Measurements from ENCODE around the gene CHGA. TPM values are rescaled to one million over a fixed set of nuclear protein-coding genes. Genes with fewer than 3 reads are reported as not detected.

CHGA gene, protein sequence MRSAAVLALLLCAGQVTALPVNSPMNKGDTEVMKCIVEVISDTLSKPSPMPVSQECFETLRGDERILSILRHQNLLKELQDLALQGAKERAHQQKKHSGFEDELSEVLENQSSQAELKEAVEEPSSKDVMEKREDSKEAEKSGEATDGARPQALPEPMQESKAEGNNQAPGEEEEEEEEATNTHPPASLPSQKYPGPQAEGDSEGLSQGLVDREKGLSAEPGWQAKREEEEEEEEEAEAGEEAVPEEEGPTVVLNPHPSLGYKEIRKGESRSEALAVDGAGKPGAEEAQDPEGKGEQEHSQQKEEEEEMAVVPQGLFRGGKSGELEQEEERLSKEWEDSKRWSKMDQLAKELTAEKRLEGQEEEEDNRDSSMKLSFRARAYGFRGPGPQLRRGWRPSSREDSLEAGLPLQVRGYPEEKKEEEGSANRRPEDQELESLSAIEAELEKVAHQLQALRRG
- under 1 TPM in 1 of 4 donors, not detected in 3; 0.87 TPM for total RNA-seq
- under 1 TPM; 0.04 to 0.16 (median 0.14) TPM for polyA plus RNA-seq
- long read RNA-seq, donor 1: 0 reads
- long read RNA-seq, donor 2: 0 reads

DNA sequence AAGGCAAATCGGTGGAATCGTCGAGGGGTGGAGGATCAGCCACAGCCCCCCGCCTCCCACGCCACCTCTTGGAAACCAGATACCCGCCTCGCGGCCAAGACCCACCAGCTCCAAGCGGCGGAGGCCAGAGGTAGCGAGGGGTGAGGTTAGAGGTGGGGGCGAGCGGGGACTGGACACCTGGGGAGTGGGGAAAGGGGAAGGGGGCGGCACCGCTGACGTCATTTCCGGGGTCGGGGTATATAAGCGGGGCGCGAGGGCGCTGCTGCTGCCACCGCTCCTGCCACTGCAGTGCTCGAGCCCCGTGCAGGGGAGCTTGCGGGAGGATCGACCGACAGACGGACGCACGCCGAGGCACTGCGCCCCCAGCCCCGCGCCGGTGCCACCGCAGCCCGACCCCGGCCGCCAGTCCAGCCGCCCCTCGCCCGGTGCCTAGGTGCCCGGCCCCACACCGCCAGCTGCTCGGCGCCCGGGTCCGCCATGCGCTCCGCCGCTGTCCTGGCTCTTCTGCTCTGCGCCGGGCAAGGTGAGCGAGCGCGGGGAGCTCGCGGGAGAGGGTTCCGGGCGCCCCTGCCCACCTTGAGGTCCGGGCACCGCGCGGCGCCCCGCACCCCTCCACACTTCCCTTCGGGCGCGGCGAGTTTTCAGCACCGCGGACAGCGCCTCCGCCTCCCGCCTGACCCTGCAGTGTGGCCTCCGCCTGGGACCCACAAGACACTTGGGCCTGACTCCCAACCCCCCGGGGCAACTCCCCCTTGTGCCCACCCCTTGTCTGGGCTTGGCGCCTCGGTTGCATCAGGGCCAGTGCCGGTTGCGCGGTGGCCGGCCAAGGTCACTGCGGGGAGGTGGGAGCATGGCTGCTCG, at the start of gene CHGA:
CHGA (plus strand) TSS at position 268 of the 861 bp plus-strand sequence; CDS start at position 478, 210 bp downstream.
- DNase-seq (peak; percentile 48 to 71), ATAC-seq (peak; percentile 49 to 80 (median 64))
- no peaks in the 10 kb centered on the region for H3K4me1 ChIP-seq
- H3K36me3 ChIP-seq (ENCODE audit: insufficient read depth in 1 of 2, low read depth in 1 of 2): no peaks in the 10 kb centered on the region
- intact Hi-C loops (cut with DNase I): no loop called here
- H3K9me3 ChIP-seq: no peaks in the 10 kb centered on the region
- 2 to 5% (median 4%) methylated on average over 49 to 86 of the region's 86 CpGs for WGBS, 3 donors
- no peak within 1 kb of the TSS for H3K27ac ChIP-seq
- H3K27me3 ChIP-seq (ENCODE audit: insufficient read depth in 3 of 3, low read length in 2 of 3): peaks cover 0 to 13% (median 6%) of the 10 kb centered on the region in 3 donors
- H3K4me3 ChIP-seq: no peak within 1 kb of the TSS
- TF ChIP-seq, protein P1, sequence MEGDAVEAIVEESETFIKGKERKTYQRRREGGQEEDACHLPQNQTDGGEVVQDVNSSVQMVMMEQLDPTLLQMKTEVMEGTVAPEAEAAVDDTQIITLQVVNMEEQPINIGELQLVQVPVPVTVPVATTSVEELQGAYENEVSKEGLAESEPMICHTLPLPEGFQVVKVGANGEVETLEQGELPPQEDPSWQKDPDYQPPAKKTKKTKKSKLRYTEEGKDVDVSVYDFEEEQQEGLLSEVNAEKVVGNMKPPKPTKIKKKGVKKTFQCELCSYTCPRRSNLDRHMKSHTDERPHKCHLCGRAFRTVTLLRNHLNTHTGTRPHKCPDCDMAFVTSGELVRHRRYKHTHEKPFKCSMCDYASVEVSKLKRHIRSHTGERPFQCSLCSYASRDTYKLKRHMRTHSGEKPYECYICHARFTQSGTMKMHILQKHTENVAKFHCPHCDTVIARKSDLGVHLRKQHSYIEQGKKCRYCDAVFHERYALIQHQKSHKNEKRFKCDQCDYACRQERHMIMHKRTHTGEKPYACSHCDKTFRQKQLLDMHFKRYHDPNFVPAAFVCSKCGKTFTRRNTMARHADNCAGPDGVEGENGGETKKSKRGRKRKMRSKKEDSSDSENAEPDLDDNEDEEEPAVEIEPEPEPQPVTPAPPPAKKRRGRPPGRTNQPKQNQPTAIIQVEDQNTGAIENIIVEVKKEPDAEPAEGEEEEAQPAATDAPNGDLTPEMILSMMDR (IDR thresholded peaks at IDR 0.05): no peak

DNA sequence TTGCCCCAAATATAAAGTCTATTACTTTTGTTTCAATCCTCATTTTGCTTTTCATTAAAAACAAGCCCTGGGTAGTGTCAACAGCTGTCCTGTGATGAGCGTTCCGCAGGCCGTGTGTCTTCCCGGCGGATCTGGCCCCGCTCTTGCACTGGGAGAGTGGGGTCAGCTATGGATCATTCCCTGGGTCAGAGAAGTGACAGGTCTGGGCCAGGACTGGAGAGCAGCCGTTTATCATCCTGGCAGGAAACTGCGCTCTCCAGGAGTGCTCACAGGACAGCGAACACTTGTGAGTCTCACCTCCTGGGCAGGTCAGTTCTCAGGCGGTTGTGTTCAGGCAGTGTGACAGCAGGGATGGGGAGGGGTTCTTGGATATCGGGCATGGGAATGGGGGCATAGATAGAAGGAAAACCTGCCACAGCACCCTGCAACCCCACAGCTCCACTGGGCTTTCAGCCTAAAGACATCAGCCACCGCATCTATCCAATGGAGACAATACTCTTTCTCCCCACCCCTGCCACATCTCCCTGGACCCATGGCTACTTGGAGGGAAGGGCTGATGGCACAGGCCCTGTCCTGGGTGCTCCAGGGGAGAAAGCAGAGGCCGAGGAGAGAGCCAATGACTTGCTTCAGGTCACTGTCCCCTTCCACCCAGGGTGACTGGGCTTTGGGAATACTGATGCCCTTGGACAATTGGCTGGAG, 47.8 kb upstream of the CHGA start:
- intact Hi-C loops (cut with DNase I): no loop called here
- H3K27me3 ChIP-seq (ENCODE audit: insufficient read depth in 3 of 3, low read length in 2 of 3): peaks cover 0 to 28% (median 1%) of the 10 kb centered on the region in 3 donors
- DNase-seq (no peak), ATAC-seq (no peak)
- H3K4me1 ChIP-seq: no peaks in the 10 kb centered on the region
- TF ChIP-seq, protein P1 (IDR thresholded peaks at IDR 0.05): no peak
- no peaks in the 10 kb centered on the region for H3K9me3 ChIP-seq
- H3K36me3 ChIP-seq (ENCODE audit: insufficient read depth in 1 of 2, low read depth in 1 of 2): no peaks in the 10 kb centered on the region
- no peak overlapping the region for H3K27ac ChIP-seq
- WGBS, 3 donors: 31 to 38% (median 31%) methylated on average over 13 of the region's 13 CpGs
- no peak overlapping the region for H3K4me3 ChIP-seq

DNA sequence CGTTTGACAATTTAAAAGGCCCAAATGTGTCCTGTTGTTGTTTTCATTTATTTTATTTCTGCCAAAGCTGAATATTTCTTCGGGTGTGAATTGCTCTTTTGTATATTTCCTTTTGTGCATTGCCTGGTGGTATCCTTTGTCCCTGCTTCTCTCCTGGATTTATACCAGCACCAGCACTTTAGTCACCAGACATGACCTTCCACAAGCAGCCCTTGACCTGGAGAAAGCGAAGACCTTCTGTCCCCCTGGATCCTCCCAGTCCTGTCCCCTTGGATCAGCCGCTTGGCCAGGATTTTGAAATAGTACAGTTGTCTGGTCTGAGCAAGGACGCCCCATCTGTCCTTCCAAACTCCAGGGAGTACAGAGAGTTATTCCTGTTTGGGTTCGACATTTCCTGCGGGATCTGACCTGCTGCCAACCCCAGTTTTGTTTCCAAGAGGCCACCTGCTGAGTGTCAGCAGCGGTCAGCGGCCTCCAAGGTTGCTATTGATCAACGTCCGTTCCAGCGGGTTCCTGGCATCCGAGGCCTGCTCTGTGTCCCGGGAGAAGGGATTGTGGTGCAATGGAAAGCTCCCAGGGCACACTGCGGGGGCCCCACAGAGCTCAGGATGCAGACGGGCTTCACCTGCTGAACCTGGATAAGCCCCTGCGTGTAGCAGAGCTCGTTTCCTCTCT, 45.1 kb upstream of the CHGA start:
- no peaks in the 10 kb centered on the region for H3K9me3 ChIP-seq
- no peaks in the 10 kb centered on the region for H3K36me3 ChIP-seq (ENCODE audit: insufficient read depth in 1 of 2, low read depth in 1 of 2)
- H3K4me3 ChIP-seq: no peak overlapping the region
- TF ChIP-seq, protein P1 (IDR thresholded peaks at IDR 0.05): no peak
- no peak overlapping the region for H3K27ac ChIP-seq
- H3K4me1 ChIP-seq: no peaks in the 10 kb centered on the region
- intact Hi-C loops (cut with DNase I): no loop called here
- 11 to 16% (median 13%) methylated on average over 18 of the region's 18 CpGs for WGBS, 3 donors
- ATAC-seq: peak in 1 of 4 donors; percentile 54
- DNase-seq: peak in 1 of 2 donors; percentile 78
- H3K27me3 ChIP-seq (ENCODE audit: insufficient read depth in 3 of 3, low read length in 2 of 3): peaks cover 0 to 47% (median 9%) of the 10 kb centered on the region in 3 donors

DNA sequence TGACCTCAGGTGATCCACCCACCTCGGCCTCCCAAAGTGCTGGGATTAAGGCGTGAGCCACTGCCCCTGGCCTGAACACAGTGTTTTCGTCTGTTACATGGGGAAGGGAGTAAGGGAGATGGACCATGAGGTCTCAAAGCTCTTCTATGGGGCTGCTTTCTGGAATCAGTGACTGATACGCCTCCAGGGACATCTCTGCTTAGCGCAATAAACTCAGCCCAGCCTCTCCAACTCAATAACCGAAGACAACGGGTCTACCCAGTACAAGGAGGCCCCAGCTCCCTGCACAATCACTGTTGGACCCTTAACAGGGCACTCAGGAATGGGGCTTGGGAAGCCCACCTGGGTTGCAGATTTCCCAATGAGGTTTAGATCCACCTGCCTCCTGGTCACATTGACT, 42.6 kb upstream of the CHGA start:
- DNase-seq (no peak), ATAC-seq (no peak)
- H3K27me3 ChIP-seq (ENCODE audit: insufficient read depth in 3 of 3, low read length in 2 of 3): peaks cover 0 to 44% (median 9%) of the 10 kb centered on the region in 3 donors
- TF ChIP-seq, protein P1 (IDR thresholded peaks at IDR 0.05): no peak
- no peak overlapping the region for H3K4me3 ChIP-seq
- H3K9me3 ChIP-seq: peaks cover 3% of the 10 kb centered on the region
- H3K36me3 ChIP-seq (ENCODE audit: insufficient read depth in 1 of 2, low read depth in 1 of 2): no peaks in the 10 kb centered on the region
- H3K27ac ChIP-seq: no peak overlapping the region
- 62 to 68% (median 64%) methylated on average over 7 of the region's 7 CpGs for WGBS, 3 donors
- intact Hi-C loops (cut with DNase I): no loop called here
- no peaks in the 10 kb centered on the region for H3K4me1 ChIP-seq
